Activated CD4-positive, alpha-beta T cell treated with anti-CD3 and anti-CD28 coated beads, Interleukin-2, amount 50 U/mL, for 4 hours (primary cell): ENCODE data around the gene C1RL.
"Not testable (repeated sequence)": the region's sequence is repeated elsewhere in the genome, so short reads cannot be mapped to it uniquely, and the experiment has no call there.

Source experiments
- DNase-seq, 2 experiments: peaks; one replicate each; pipeline ENCODE4 v3.0.0-alpha.2; 2020

The C1RL gene

DNA sequence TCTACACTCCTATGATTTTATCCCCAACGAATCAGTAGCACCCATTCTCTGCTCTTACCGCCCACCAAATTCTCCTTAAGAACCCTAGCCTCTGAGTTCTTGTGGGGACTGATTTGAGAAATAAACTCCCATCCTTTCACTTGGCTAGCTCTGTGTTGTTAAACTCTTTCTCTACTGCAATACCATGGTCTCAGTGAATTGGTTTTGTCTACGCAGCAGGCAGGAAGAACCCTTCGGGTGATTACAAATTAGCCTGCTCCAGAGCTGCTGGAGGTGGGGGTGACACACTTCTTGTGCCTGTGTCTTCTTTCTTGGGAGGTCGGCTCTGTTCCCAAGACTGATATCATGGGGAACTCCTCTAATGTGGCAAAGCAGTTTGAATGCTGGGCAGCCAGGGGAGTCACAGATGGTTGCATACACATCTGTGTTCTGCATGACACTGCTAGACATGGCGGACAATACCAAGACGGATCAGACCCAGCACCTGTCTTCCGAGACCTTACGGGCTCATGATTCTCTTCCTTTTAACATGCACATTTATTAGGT is 50.1 kb downstream of the C1RL start:
- DNase-seq = no peak

DNA sequence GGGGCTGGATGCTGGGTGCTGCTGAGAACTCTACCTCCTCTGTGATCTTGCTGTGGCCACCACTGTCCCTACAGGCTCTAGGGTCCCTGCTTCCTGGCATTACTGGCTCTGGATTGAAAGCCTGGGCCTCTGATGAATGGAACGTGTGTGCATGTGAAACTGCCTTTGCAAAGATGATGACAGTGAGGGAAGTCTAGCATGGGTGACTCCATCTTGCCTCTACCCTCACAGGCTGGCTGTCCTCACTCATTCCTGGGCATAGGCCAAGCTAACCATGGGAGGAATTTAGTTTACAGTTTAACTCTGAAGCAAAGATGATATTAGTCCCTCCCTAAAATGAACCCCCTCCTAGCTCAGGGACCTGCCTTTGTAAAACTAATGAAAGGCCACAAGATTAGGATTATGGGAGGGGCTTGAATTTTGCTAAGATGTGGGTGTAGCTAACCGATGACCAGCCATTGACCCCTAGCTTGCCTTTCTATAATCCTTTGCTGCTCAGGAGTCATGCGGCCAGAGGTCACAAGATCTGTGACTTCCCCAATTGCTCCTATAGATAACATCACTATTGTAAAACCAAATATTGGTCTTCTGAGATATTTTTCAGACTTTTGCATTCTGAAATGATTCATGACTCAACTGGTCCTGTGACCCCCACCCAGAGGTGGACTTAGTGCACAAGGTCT is 50.7 kb downstream of the C1RL start:
- no peak for DNase-seq

DNA sequence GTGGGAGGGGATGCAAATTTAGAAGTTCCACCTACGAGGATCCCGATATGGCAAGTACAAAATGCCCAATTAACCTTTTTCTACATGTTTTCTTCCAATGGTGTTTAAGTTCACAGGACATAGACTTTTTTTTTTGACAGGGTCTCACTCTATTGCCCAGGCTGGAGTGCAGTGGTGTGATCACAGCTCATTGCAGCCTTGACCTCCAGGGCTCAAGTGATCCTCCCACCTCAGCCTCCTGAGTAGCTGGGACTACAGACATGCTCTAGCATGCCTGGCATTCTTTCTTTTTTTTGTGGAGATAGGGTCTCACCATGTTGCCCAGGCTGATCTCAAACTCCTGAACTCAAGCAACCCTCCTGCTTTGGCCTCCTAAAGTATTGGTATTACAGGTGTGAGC is 53.3 kb downstream of the C1RL start:
- not testable (repeated sequence) for DNase-seq

DNA sequence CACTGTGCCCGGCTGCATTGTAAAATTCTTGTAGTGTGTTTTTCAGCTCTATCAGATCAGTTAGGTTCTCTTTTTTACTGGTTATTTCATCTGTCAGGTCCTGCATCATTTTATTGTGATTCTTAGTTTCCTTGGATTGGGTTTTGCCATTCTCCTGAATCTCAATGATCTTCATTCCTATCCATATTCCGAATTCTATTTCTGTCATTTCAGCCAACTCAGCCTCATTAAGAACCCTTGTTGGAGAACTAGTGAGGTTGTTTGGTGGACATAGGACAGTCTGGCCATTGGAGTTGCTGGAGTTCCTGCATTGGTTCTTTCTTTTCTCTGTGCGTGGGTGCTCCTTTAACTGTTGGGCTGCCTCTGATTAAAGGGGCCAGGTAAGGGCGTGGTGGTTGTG is 54.1 kb downstream of the C1RL start:
- DNase-seq = no peak

DNA sequence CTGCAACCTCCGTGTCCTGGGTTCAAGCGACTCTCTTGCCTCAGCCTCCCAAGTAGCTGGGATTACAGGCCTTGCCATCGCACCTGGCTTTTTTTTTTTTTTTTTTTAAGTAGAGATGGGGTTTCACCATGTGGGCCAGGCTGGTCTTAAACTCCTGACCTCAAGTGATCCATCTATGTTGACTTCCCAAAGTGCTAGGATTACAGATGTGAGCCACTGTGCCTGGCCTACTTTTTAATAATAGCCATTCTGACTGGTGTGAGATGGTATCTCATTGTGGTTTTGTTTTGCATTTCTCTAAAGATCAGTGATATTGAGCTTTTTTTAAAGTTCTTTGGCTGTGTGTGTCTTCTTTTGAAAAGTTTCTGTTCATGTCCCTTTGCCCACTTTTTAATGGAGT is 59.0 kb downstream of the C1RL start:
- DNase-seq = not testable (repeated sequence)

DNA sequence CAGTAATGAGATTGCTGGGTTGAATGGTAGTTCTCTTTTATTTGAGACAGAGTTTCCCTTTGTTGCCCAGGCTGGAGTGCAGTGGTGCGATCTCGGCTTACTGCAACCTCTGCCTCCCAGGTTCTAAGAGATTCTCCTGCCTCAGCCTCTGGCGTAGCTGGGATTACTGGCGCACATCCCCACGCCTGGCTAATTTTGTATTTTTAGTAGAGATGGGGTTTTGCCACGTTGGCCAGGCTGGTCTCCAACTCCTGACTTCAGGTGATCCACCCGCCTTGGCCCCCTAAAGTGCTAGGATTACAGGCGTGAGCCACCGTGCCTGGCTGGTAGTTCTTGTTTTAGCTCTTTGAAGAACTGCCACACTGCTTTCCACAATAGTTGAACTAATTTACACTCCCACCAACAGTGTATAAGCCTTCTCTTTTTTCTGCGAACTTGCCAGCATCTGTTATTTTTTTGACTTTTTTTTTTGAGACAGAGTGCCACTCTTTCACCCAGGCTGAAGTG is 59.5 kb downstream of the C1RL start:
- not testable (repeated sequence) for DNase-seq

DNA sequence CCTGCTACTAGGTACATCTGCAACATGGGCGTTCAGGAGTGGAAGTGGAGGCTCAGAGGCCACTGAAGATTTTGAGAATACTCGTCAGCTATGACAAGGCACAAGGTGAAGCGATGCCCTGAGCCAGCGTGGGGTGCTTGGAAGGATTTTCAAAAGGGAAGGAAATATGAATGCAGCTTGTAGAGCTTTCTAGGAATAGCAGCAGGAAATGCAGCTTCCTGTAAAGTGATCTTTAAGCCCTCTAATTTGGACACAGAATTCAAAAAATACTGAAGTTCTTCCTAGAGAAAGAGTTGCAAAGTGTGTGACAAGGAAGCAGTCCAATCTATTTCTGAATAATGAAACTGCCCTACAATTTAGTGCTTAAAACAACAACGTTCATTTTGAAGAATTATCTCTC is 61.7 kb downstream of the C1RL start:
- no peak for DNase-seq

DNA sequence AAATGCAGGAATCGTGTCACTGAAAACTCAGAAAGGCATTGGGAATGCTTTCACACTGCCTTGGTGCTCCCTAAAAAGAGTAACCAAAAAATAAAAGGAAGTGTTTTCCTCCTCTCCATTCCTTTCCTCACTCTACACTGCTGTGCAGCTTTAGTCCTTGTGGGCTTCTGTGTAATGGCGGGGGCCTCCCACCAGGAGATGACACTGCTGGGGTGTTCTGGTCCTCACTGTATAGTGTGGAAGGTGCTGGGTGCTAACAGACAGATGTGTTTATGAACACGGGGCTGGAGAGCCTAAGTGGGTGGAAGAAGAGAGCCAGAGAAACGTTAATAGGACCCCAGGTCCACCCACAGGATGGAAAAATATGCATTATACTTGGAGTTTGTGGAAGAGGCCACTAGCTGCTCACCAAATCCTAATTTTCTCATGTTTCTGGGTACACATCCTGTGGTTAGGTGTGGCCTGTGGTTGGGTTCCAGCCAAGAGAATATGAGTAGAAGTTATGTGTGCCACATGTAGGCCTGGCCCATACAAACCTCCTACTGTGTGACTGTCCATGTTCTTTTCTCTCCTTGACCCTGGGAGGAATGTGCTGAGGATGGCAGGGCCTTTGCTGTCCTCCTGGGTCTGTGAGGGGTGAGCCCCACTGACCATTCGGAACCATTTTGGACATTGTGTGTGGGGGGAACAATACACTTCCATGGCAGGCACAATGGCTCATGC is 62.5 kb downstream of the C1RL start:
- no peak for DNase-seq

DNA sequence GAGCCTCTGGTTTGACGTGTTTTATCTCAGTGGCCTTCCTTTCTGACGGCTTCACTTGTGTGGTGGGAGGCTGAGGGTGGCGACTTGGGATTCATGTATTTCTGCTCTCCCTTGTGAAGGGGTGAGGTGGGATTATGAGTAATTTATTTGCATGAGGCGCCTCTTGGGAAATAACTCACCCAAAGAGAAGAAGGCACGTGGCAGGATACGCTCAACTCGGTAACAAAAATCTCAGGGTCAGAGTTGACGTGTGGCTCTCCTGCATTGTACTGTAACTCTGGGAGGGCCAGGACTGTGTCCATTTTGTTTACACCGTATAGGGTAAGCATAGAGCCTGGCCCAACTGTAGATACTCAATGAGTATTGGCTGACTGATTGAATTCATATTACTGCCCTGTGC is 63.1 kb downstream of the C1RL start:
- DNase-seq = no peak
